Hepatocyte (in vitro differentiated cells): Measurements from ENCODE around the gene IRF7. TPM values are rescaled to one million over a fixed set of nuclear protein-coding genes. Genes with fewer than 3 reads are reported as not detected.
A peak's percentile ranks its signal among the peaks of the same experiment; 100 is the strongest.

ENCODE experiments used
- DNase-seq: peaks from one replicate; pipeline ENCODE4 v3.0.0-alpha.2; 2016; ENCODE audit warnings: low spot score
- H2AFZ ChIP-seq: fragments of 200-600 bp; sonication (generic); 2 replicates; pipeline ENCODE4 v1.6.0; 2016; ENCODE audit warnings: antibody characterized with exemption, mild to moderate bottlenecking
- H3K27ac ChIP-seq: fragments of 200-600 bp; sonication (generic); 2 replicates; pipeline ENCODE4 v1.5.1; 2016; ENCODE audit warnings: mild to moderate bottlenecking
- H3K27me3 ChIP-seq: fragments of 200-600 bp; sonication (generic); 2 replicates; pipeline ENCODE4 v1.6.1; 2016
- H3K36me3 ChIP-seq: fragments of 200-600 bp; sonication (generic); replicated peaks from 2 replicates; pipeline ENCODE4 v1.5.1; 2016; ENCODE audit warnings: low read depth; ENCODE audit not compliant: insufficient read depth
- H3K4me1 ChIP-seq: fragments of 200-600 bp; sonication (generic); 2 replicates; pipeline ENCODE4 v1.5.1; 2016; ENCODE audit warnings: mild to moderate bottlenecking, moderate library complexity; ENCODE audit not compliant: insufficient read depth
- H3K4me2 ChIP-seq: fragments of 200-600 bp; sonication (generic); 2 replicates; pipeline ENCODE4 v1.6.0; 2016
- H3K4me3 ChIP-seq: fragments of 200-600 bp; sonication (generic); 2 replicates; pipeline ENCODE4 v1.5.1; 2016; ENCODE audit warnings: mild to moderate bottlenecking
- H3K79me2 ChIP-seq: fragments of 200-600 bp; sonication (generic); 2 replicates; pipeline ENCODE4 v1.6.0; 2017; ENCODE audit warnings: mild to moderate bottlenecking
- H3K9me2 ChIP-seq: fragments of 200-600 bp; sonication (generic); replicated peaks from 2 replicates; pipeline ENCODE4 v1.6.0; 2017; ENCODE audit warnings: mild to moderate bottlenecking; ENCODE audit not compliant: insufficient read depth
- H3K9me3 ChIP-seq: fragments of 200-600 bp; sonication (generic); 2 replicates; pipeline ENCODE4 v1.5.1; 2016; ENCODE audit warnings: low read depth, mild to moderate bottlenecking
- H4K20me1 ChIP-seq: fragments of 200-600 bp; sonication (generic); 2 replicates; pipeline ENCODE4 v1.6.0; 2016; ENCODE audit warnings: mild to moderate bottlenecking; ENCODE audit not compliant: insufficient read depth, poor library complexity, severe bottlenecking
- EZH2 ChIP-seq: fragments of 200-600 bp; sonication (generic); IDR thresholded peaks from 2 replicates; pipeline ENCODE4 v1.6.1; 2016; ENCODE audit warnings: antibody characterized with exemption, mild to moderate bottlenecking, borderline replicate concordance
- EZH2phosphoT487 ChIP-seq: fragments of 200-600 bp; sonication (generic); IDR thresholded peaks from one replicate; pipeline ENCODE4 v1.6.1; 2018; ENCODE audit warnings: antibody characterized with exemption, mild to moderate bottlenecking, low read depth, moderate library complexity; ENCODE audit not compliant: unreplicated experiment, severe bottlenecking
- WGBS: methylation state at CpG from one replicate; pipeline ENCODE4 v1.1.6; 2016; ENCODE audit warnings: low lambda C conversion rate; ENCODE audit errors: missing lambda C conversion rate; 5-methylcytosine and 5-hydroxymethylcytosine counted together
- polyA plus RNA-seq: library from polyadenylated mRNA; unstranded; fragments of >200 nt; fragmentation: Nextera tagmentation; extraction: Ambion mirVana; gene quantifications from 2 replicates; pipeline ENCODE4 v1.2.1, GENCODE V29; 2016
- total RNA-seq: library from RNA; depleted of rRNA; stranded (reverse); fragments of >200 nt; gene quantifications from 2 replicates; pipeline ENCODE4 v1.2.3, GENCODE V29; 2014
- TF ChIP-seq, protein P1 (sequence below): fragments of 200-600 bp; sonication (generic); IDR thresholded peaks from 2 replicates; pipeline ENCODE4 v1.5.1; 2016; ENCODE audit warnings: antibody characterized with exemption, mild to moderate bottlenecking; ENCODE audit not compliant: poor library complexity

Gene IRF7
- total and polyA plus RNA-seq, 2 experiments from 2014 or later = 10.4 to 24.6 TPM

DNA sequence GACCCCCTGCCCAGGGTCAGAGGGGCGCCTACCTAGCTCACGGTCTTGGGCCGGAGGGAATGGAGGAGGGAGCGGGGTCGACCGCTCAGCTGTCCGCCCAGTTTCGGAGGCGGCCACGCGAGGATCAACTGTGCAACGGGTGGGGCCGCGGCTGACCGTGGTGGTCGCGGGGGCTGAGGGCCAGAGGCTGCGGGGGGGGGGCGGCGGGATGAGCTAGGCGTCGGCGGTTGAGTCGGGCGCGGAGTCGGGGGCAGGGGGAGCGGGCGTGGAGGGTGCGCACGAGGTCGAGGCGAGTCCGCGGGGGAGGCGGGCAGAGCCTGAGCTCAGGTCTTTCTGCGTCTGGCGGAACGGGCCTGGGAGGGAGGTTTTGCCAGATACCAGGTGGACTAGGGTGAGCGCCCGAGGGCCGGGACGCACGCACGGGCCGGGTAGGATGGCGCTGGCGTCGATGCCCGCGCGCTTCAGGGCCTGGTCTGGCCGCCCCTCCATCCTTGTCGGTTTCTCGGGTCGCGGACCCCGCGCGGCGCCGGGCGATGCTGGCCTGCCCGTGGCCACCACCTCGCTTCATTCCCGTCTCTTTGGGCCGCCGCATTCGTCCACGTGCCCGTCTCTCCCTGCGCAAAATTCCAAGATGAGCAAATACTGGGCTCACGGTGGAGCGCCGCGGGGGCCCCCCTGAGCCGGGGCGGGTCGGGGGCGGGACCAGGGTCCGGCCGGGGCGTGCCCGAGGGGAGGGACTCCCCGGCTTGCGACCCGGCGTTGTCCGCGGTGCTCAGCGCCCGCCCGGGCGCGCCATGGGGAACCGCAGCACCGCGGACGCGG, 21.0 kb upstream of the IRF7 start, which contains the start of gene DRD4:
DRD4 (plus strand) TSS at position 759 of the 822 bp plus-strand sequence; CDS start at position 795, 36 bp downstream.
- TF ChIP-seq EZH2phosphoT487 (no peak), EZH2 (no peak)
- TF ChIP-seq, protein P1, sequence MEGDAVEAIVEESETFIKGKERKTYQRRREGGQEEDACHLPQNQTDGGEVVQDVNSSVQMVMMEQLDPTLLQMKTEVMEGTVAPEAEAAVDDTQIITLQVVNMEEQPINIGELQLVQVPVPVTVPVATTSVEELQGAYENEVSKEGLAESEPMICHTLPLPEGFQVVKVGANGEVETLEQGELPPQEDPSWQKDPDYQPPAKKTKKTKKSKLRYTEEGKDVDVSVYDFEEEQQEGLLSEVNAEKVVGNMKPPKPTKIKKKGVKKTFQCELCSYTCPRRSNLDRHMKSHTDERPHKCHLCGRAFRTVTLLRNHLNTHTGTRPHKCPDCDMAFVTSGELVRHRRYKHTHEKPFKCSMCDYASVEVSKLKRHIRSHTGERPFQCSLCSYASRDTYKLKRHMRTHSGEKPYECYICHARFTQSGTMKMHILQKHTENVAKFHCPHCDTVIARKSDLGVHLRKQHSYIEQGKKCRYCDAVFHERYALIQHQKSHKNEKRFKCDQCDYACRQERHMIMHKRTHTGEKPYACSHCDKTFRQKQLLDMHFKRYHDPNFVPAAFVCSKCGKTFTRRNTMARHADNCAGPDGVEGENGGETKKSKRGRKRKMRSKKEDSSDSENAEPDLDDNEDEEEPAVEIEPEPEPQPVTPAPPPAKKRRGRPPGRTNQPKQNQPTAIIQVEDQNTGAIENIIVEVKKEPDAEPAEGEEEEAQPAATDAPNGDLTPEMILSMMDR = no peak
- peaks cover 40% of the 10 kb centered on the region for H3K27me3 ChIP-seq
- no peaks in the 10 kb centered on the region for H3K9me2 ChIP-seq
- no peak within 1 kb of the TSS for H3K27ac ChIP-seq
- peak; percentile 66 for DNase-seq
- H3K4me3 ChIP-seq = no peak within 1 kb of the TSS
- no peaks in the 10 kb centered on the region for H3K36me3 ChIP-seq
- H2AFZ ChIP-seq = no peak within 1 kb of the TSS
- H3K4me1 ChIP-seq = peaks cover 22% of the 10 kb centered on the region
- H3K79me2 ChIP-seq = no peaks in the 10 kb centered on the region
- 25% methylated on average over 41 of the region's 100 CpGs for WGBS
- H3K9me3 ChIP-seq = no peaks in the 10 kb centered on the region
- peaks cover 43% of the 10 kb centered on the region for H4K20me1 ChIP-seq
- peak within 1 kb of the TSS; percentile 82 for H3K4me2 ChIP-seq

DNA sequence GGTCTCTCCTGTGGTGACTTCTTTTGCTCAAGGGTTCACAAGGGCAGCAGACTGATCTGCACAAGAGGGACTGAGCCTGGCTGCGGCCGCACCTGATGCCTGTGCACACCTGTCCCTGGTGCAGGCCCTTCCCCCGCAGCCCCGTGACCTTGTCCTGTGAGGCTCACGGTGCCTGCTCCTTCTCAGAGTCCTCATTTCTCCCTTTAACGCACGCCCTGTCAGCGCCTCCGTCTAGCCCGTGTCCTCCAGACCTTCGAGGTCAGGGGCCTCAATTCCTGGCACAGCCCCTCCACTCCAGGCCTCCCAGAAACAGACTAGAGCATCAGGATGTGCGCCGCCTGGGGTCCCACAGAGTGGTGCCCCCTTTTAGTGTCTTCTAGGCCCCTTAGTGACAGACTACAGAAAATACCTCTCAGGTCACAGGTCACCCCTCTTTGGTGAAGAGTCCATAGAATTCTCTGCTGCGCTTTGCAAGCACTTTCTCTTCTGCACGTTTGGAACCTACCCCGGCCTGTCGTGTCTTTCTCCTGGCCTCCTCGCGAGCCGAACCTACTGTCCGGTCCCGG, 20.3 kb upstream of the IRF7 start:
- Histone ChIP-seq H3K4me3 (no peak overlapping the region), H4K20me1 (peaks cover 40% of the 10 kb centered on the region), H3K4me2 (no peak overlapping the region), H3K9me3 (no peaks in the 10 kb centered on the region), H3K27ac (no peak overlapping the region), H3K79me2 (no peaks in the 10 kb centered on the region), H2AFZ (no peak overlapping the region), H3K4me1 (peaks cover 22% of the 10 kb centered on the region), H3K36me3 (no peaks in the 10 kb centered on the region), H3K9me2 (no peaks in the 10 kb centered on the region), H3K27me3 (peaks cover 40% of the 10 kb centered on the region)
- peak; percentile 13 for DNase-seq
- WGBS = 69% methylated on average over 22 of the region's 22 CpGs
- TF ChIP-seq EZH2 (no peak), EZH2phosphoT487 (no peak)
- TF ChIP-seq, protein P1 = no peak

DNA sequence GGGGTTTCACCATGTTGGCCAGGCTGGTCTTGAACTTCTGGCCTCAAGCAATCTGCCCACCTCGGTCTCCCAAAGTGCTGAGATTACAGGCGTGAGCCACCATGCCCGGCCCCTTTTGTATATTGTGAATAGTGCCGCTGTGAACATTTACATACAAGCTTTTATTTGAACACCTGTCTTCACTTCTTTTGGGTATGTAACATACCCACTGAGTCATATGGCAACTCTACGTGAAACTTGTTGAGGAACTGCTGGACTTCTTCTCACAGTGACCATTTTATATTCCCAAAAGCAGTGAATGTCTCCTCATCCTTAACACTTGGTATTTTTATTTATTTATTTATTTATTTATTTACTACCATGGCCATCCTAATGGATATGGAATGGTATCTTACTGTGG, 15.1 kb upstream of the IRF7 start:
- Histone ChIP-seq H3K9me3 (no peaks in the 10 kb centered on the region), H3K4me2 (no peak overlapping the region), H3K36me3 (no peaks in the 10 kb centered on the region), H4K20me1 (peaks cover 4% of the 10 kb centered on the region), H3K4me3 (no peak overlapping the region), H3K4me1 (peaks cover 9% of the 10 kb centered on the region), H3K9me2 (no peaks in the 10 kb centered on the region), H3K27ac (no peak overlapping the region), H3K79me2 (no peaks in the 10 kb centered on the region), H2AFZ (no peak overlapping the region), H3K27me3 (no peaks in the 10 kb centered on the region)
- 96% methylated on average over 5 of the region's 5 CpGs for WGBS
- no peak for DNase-seq
- TF ChIP-seq, protein P1 = no peak
- no peak for TF ChIP-seq EZH2phosphoT487
- no peak for TF ChIP-seq EZH2
